Measurements from ENCODE around the gene ERC2. TPM values are rescaled to one million over a fixed set of nuclear protein-coding genes. Genes with fewer than 3 reads are reported as not detected.

ERC2 gene
- total RNA-seq, 1 experiment from 2014 or later, result 0.77 TPM

DNA sequence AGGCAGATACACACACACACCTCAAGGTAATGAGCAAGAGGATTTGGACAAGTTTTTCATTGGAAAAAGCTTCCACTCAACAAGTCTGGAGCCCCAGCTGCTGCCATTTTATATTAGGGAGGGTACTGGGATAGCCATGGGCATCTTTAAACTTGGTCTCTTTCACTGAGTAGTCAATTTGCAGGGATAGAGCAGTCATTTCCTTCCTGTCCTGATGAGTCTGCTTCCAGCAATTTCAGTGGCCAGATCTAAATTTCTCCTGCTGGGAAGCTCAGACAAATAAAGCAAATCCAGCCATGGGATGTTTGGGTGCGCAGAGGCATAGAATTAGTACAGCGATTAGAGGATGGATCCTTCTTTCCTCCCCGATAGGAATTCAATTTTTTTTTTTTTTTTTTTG, 874 bp upstream of the ERC2 start:
- no peak overlapping the region for H2AFZ ChIP-seq (ENCODE audit: low read length)
- H3K9ac ChIP-seq (ENCODE audit: low read length), result no peak overlapping the region
- no peaks in the 10 kb centered on the region for H3K36me3 ChIP-seq (ENCODE audit: low read depth, low read length)
- no peaks in the 10 kb centered on the region; the same call in 1 of the 2 replicates for H3K9me2 ChIP-seq (replicated peaks; ENCODE audit: low read length)
- H3K27me3 ChIP-seq (ENCODE audit: low read length), result peaks cover 31% of the 10 kb centered on the region
- no peak overlapping the region for H3K4me3 ChIP-seq (ENCODE audit: low read length)
- no peaks in the 10 kb centered on the region for H3K9me3 ChIP-seq (ENCODE audit: low read length)
- ChIA-PET POLR2A (ENCODE audit: unreplicated experiment) (no interaction called here), CTCF (no interaction called here)
- no peaks in the 10 kb centered on the region for H3F3A ChIP-seq (ENCODE audit: low read length, unreplicated experiment)
- H4K20me1 ChIP-seq (ENCODE audit: low read length), result no peaks in the 10 kb centered on the region
- H3K79me2 ChIP-seq (ENCODE audit: low read length), result no peaks in the 10 kb centered on the region
- BruUV-seq (replicated peaks), result no TSS peak
- no peak overlapping the region for H3K27ac ChIP-seq (ENCODE audit: low read length)
- no peak for ATAC-seq
- intact Hi-C loops (cut with micrococcal nuclease), result no loop called here
- no peak for DNase-seq
- TF ChIP-seq CTCF (conservative IDR thresholded peaks at IDR 0.05; ENCODE audit: low read depth, low read length), result no peak
- TF ChIP-seq EZH2 (IDR thresholded peaks at IDR 0.05; ENCODE audit: low read length, unreplicated experiment), result no peak
- TF ChIP-seq EZH2phosphoT487 (IDR thresholded peaks at IDR 0.05; ENCODE audit: borderline replicate concordance, low read length), result no peak
- H3K4me1 ChIP-seq (ENCODE audit: insufficient read depth, low read length), result no peaks in the 10 kb centered on the region
- no peak overlapping the region for H3K4me2 ChIP-seq (ENCODE audit: low read length)

DNA sequence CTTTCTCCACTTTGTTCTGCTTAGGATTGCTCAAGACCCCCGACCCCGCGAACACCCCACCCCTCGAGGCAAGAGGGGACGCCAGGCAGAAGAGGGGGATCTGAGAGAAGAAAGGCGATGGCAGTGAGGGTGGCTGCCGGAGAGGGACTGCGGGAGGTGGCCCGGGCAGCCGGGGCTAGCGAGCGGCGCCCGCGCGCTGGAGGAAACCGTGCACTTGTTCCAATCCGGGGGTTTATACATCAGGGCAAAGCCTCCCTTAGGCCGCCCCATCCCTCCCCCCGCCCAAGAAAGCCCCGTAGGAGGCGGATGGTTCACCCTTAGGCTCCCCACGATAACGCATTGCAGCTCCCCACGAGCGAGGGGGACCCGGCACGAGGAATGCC, 475 bp downstream of the ERC2 start:
- H3K79me2 ChIP-seq (ENCODE audit: low read length), result no peaks in the 10 kb centered on the region
- H3K9me3 ChIP-seq (ENCODE audit: low read length), result no peaks in the 10 kb centered on the region
- ATAC-seq, result peak; percentile 41
- H3K27me3 ChIP-seq (ENCODE audit: low read length), result peaks cover 31% of the 10 kb centered on the region
- peak overlapping the region; percentile 61 for H3K4me3 ChIP-seq (ENCODE audit: low read length)
- intact Hi-C loops (cut with micrococcal nuclease), result no loop called here
- H3F3A ChIP-seq (ENCODE audit: low read length, unreplicated experiment), result no peaks in the 10 kb centered on the region
- H4K20me1 ChIP-seq (ENCODE audit: low read length), result no peaks in the 10 kb centered on the region
- peak overlapping the region; percentile 73 for H3K4me2 ChIP-seq (ENCODE audit: low read length)
- ChIA-PET CTCF (no interaction called here), POLR2A (ENCODE audit: unreplicated experiment) (no interaction called here)
- no peak for DNase-seq
- H2AFZ ChIP-seq (ENCODE audit: low read length), result peak overlapping the region; percentile 61
- TF ChIP-seq EZH2phosphoT487 (IDR thresholded peaks at IDR 0.05; ENCODE audit: borderline replicate concordance, low read length), result no peak; the same call in 1 of the 2 replicates
- peak; percentile 44 for TF ChIP-seq EZH2 (IDR thresholded peaks at IDR 0.05; ENCODE audit: low read length, unreplicated experiment)
- no peak for TF ChIP-seq CTCF (conservative IDR thresholded peaks at IDR 0.05; ENCODE audit: low read depth, low read length)
- no TSS peak for BruUV-seq (replicated peaks)
- no peak overlapping the region for H3K9ac ChIP-seq (ENCODE audit: low read length)
- no peaks in the 10 kb centered on the region for H3K36me3 ChIP-seq (ENCODE audit: low read depth, low read length)
- no peaks in the 10 kb centered on the region for H3K4me1 ChIP-seq (ENCODE audit: insufficient read depth, low read length)
- H3K9me2 ChIP-seq (replicated peaks; ENCODE audit: low read length), result no peaks in the 10 kb centered on the region; the same call in 1 of the 2 replicates
- no peak overlapping the region for H3K27ac ChIP-seq (ENCODE audit: low read length)

- Histone ChIP-seq H3K4me1 (ENCODE audit: insufficient read depth, low read length) (no peaks in the 10 kb centered on the region), H3K9ac (ENCODE audit: low read length) (no peak overlapping the region), H3K9me3 (ENCODE audit: low read length) (no peaks in the 10 kb centered on the region), H3K4me2 (ENCODE audit: low read length) (peak overlapping the region; percentile 73), H3K79me2 (ENCODE audit: low read length) (no peaks in the 10 kb centered on the region), H3K27ac (ENCODE audit: low read length) (no peak overlapping the region), H2AFZ (ENCODE audit: low read length) (peak overlapping the region; percentile 61), H3K4me3 (ENCODE audit: low read length) (peak overlapping the region; percentile 61), H3K36me3 (ENCODE audit: low read depth, low read length) (no peaks in the 10 kb centered on the region), H4K20me1 (ENCODE audit: low read length) (no peaks in the 10 kb centered on the region), H3K27me3 (ENCODE audit: low read length) (peaks cover 31% of the 10 kb centered on the region), H3F3A (ENCODE audit: low read length, unreplicated experiment) (no peaks in the 10 kb centered on the region), H3K9me2 (replicated peaks; ENCODE audit: low read length) (no peaks in the 10 kb centered on the region; the same call in 1 of the 2 replicates)
- intact Hi-C loops (cut with micrococcal nuclease), result no loop called here
- TF ChIP-seq EZH2phosphoT487 (IDR thresholded peaks at IDR 0.05; ENCODE audit: borderline replicate concordance, low read length) (no peak), EZH2 (IDR thresholded peaks at IDR 0.05; ENCODE audit: low read length, unreplicated experiment) (no peak)
- CTCF ChIA-PET, result no interaction called here
- BruUV-seq (replicated peaks), result no TSS peak
- POLR2A ChIA-PET (ENCODE audit: unreplicated experiment), result no interaction called here
- DNase-seq (peak; percentile 87), ATAC-seq (peak; percentile 89)
Observed at GRCh38 chr3:56467108-56467507, 1.2 kb downstream of the ERC2 start.

All from PC-3 (cell line).